OCI-LY7 (cell line): ENCODE data around the gene SLC2A3.

Source experiments
- EZH2phosphoT487 ChIP-seq: fragments of 200-600 bp; sonication (generic); IDR thresholded peaks from 2 replicates; pipeline ENCODE4 v1.6.1; 2018; ENCODE audit warnings: low read depth, borderline replicate concordance, mild to moderate bottlenecking, mixed run types, antibody characterized with exemption, low read length, moderate library complexity, mixed read lengths
- TF ChIP-seq, protein P1 (sequence below): fragments of 200-600 bp; sonication (generic); conservative IDR thresholded peaks from 2 replicates; pipeline ENCODE4 v1.5.1; 2014; ENCODE audit warnings: mild to moderate bottlenecking, antibody characterized with exemption, low read length, moderate library complexity, mixed read lengths

DNA sequence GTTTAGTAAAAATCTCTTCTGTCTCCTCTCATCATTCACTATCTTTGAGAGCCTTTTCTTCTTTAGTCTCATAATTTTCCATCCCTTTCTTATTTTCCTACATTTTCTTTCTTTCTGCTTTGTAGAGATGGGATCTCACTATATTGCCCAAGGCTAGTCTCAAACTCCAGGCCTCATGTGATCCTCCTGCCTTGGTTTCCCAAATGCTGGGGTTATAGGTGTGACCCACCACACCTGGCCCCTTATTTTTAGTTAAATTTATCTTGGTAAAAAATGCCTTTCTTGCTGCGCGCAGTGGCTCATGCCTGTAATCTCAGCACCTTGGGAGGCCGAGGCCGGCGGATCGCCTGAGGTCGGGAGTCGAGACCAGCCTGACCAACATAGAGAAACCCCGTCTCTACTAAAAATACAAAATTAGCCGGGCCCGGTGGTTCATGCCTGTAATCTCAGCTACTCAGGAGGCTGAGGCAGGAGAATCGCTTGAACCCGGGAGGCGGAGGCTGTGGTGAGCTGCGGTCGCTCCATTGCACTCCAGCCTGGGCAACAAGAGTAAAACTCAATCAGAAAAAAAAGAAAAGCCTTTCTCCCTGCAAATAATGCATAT, 996 bp downstream of the SLC2A3 start:
- TF ChIP-seq, protein P1, sequence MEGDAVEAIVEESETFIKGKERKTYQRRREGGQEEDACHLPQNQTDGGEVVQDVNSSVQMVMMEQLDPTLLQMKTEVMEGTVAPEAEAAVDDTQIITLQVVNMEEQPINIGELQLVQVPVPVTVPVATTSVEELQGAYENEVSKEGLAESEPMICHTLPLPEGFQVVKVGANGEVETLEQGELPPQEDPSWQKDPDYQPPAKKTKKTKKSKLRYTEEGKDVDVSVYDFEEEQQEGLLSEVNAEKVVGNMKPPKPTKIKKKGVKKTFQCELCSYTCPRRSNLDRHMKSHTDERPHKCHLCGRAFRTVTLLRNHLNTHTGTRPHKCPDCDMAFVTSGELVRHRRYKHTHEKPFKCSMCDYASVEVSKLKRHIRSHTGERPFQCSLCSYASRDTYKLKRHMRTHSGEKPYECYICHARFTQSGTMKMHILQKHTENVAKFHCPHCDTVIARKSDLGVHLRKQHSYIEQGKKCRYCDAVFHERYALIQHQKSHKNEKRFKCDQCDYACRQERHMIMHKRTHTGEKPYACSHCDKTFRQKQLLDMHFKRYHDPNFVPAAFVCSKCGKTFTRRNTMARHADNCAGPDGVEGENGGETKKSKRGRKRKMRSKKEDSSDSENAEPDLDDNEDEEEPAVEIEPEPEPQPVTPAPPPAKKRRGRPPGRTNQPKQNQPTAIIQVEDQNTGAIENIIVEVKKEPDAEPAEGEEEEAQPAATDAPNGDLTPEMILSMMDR, result no peak
- no peak for TF ChIP-seq EZH2phosphoT487
